Measurements from ENCODE around the gene UBAP2. TPM values are rescaled to one million over a fixed set of nuclear protein-coding genes. Genes with fewer than 3 reads are reported as not detected.
"Not testable (repeated sequence)": the region's sequence is repeated elsewhere in the genome, so short reads cannot be mapped to it uniquely, and the experiment has no call there.

Gene UBAP2
- polyA plus RNA-seq, 2 donors = 12.6 to 15.6 TPM

- Histone ChIP-seq H3K36me3 (ENCODE audit: control insufficient read depth in 2 of 2, insufficient read depth in 2 of 2, low read length in 1 of 2) (no peaks in the 10 kb centered on the region), H3K27ac (ENCODE audit: low read depth in 2 of 2, low read length in 1 of 2) (no peak overlapping the region), H3K9me3 (ENCODE audit: control insufficient read depth in 2 of 2, insufficient read depth in 1 of 2, low read depth in 1 of 2, low read length in 1 of 2) (no peaks in the 10 kb centered on the region), H3K4me1 (ENCODE audit: control insufficient read depth in 2 of 2, insufficient read depth in 2 of 2, low read length in 1 of 2) (no peaks in the 10 kb centered on the region), H3K4me3 (ENCODE audit: low read depth in 1 of 2, low read length in 2 of 2) (no peak overlapping the region), H3K27me3 (ENCODE audit: control insufficient read depth in 1 of 2, insufficient read depth in 2 of 2, low read length in 2 of 2) (no peaks in the 10 kb centered on the region)
- 67 to 74% methylated on average over 5 of the region's 5 CpGs for WGBS, 2 donors
Observed at GRCh38 chr9:34035656-34036055, 13.0 kb downstream of the UBAP2 start.

- WGBS, 2 donors = 77 to 78% methylated on average over 6 of the region's 6 CpGs
- no peaks in the 10 kb centered on the region for H3K27me3 ChIP-seq (ENCODE audit: control insufficient read depth in 1 of 2, insufficient read depth in 2 of 2, low read length in 2 of 2)
Observed at GRCh38 chr9:34034698-34035065, 14.0 kb downstream of the UBAP2 start.

GRCh38 chr9:34032631-34033030 lies 16.1 kb downstream of the UBAP2 start:
- Histone ChIP-seq H3K9me3 (ENCODE audit: control insufficient read depth in 2 of 2, insufficient read depth in 1 of 2, low read depth in 1 of 2, low read length in 1 of 2) (no peaks in the 10 kb centered on the region), H3K27me3 (ENCODE audit: control insufficient read depth in 1 of 2, insufficient read depth in 2 of 2, low read length in 2 of 2) (no peaks in the 10 kb centered on the region), H3K4me3 (ENCODE audit: low read depth in 1 of 2, low read length in 2 of 2) (no peak overlapping the region), H3K27ac (ENCODE audit: low read depth in 2 of 2, low read length in 1 of 2) (no peak overlapping the region), H3K36me3 (ENCODE audit: control insufficient read depth in 2 of 2, insufficient read depth in 2 of 2, low read length in 1 of 2) (peaks cover 2 to 3% of the 10 kb centered on the region in 2 donors), H3K4me1 (ENCODE audit: control insufficient read depth in 2 of 2, insufficient read depth in 2 of 2, low read length in 1 of 2) (no peaks in the 10 kb centered on the region)
- 79 to 83% methylated on average over 7 of the region's 7 CpGs for WGBS, 2 donors

More at GRCh38 chr9:34034698-34035065, 14.0 kb downstream of the UBAP2 start:
- Histone ChIP-seq H3K4me3 (ENCODE audit: low read depth in 1 of 2, low read length in 2 of 2) (no peak overlapping the region), H3K36me3 (ENCODE audit: control insufficient read depth in 2 of 2, insufficient read depth in 2 of 2, low read length in 1 of 2) (no peaks in the 10 kb centered on the region), H3K27ac (ENCODE audit: low read depth in 2 of 2, low read length in 1 of 2) (no peak overlapping the region), H3K4me1 (ENCODE audit: control insufficient read depth in 2 of 2, insufficient read depth in 2 of 2, low read length in 1 of 2) (no peaks in the 10 kb centered on the region), H3K9me3 (ENCODE audit: control insufficient read depth in 2 of 2, insufficient read depth in 1 of 2, low read depth in 1 of 2, low read length in 1 of 2) (no peaks in the 10 kb centered on the region)

- no peak overlapping the region for H3K27ac ChIP-seq (ENCODE audit: low read depth in 2 of 2, low read length in 1 of 2)
Observed at GRCh38 chr9:34027845-34028574, 20.7 kb downstream of the UBAP2 start.

GRCh38 chr9:34025811-34026210 lies 22.9 kb downstream of the UBAP2 start:
- H3K9me3 ChIP-seq (ENCODE audit: control insufficient read depth in 2 of 2, insufficient read depth in 1 of 2, low read depth in 1 of 2, low read length in 1 of 2) = no peaks in the 10 kb centered on the region
- H3K4me1 ChIP-seq (ENCODE audit: control insufficient read depth in 2 of 2, insufficient read depth in 2 of 2, low read length in 1 of 2) = no peaks in the 10 kb centered on the region
- H3K27me3 ChIP-seq (ENCODE audit: control insufficient read depth in 1 of 2, insufficient read depth in 2 of 2, low read length in 2 of 2) = no peaks in the 10 kb centered on the region
- 72 to 83% methylated on average over 5 of the region's 5 CpGs for WGBS, 2 donors
- no peak overlapping the region for H3K4me3 ChIP-seq (ENCODE audit: low read depth in 1 of 2, low read length in 2 of 2)
- peaks cover 2 to 3% of the 10 kb centered on the region in 2 donors for H3K36me3 ChIP-seq (ENCODE audit: control insufficient read depth in 2 of 2, insufficient read depth in 2 of 2, low read length in 1 of 2)
- no peak overlapping the region for H3K27ac ChIP-seq (ENCODE audit: low read depth in 2 of 2, low read length in 1 of 2)

More at GRCh38 chr9:34027845-34028574, 20.7 kb downstream of the UBAP2 start:
- no peaks in the 10 kb centered on the region for H3K9me3 ChIP-seq (ENCODE audit: control insufficient read depth in 2 of 2, insufficient read depth in 1 of 2, low read depth in 1 of 2, low read length in 1 of 2)
- no peaks in the 10 kb centered on the region for H3K27me3 ChIP-seq (ENCODE audit: control insufficient read depth in 1 of 2, insufficient read depth in 2 of 2, low read length in 2 of 2)
- H3K36me3 ChIP-seq (ENCODE audit: control insufficient read depth in 2 of 2, insufficient read depth in 2 of 2, low read length in 1 of 2) = peaks cover 2 to 3% of the 10 kb centered on the region in 2 donors
- no peaks in the 10 kb centered on the region for H3K4me1 ChIP-seq (ENCODE audit: control insufficient read depth in 2 of 2, insufficient read depth in 2 of 2, low read length in 1 of 2)
- no peak overlapping the region for H3K4me3 ChIP-seq (ENCODE audit: low read depth in 1 of 2, low read length in 2 of 2)
- 97 to 99% methylated on average over 11 of the region's 11 CpGs for WGBS, 2 donors

GRCh38 chr9:34025062-34025461 lies 23.6 kb downstream of the UBAP2 start:
- Histone ChIP-seq H3K9me3 (ENCODE audit: control insufficient read depth in 2 of 2, insufficient read depth in 1 of 2, low read depth in 1 of 2, low read length in 1 of 2) (no peaks in the 10 kb centered on the region), H3K4me1 (ENCODE audit: control insufficient read depth in 2 of 2, insufficient read depth in 2 of 2, low read length in 1 of 2) (no peaks in the 10 kb centered on the region), H3K27ac (ENCODE audit: low read depth in 2 of 2, low read length in 1 of 2) (no peak overlapping the region), H3K27me3 (ENCODE audit: control insufficient read depth in 1 of 2, insufficient read depth in 2 of 2, low read length in 2 of 2) (no peaks in the 10 kb centered on the region), H3K4me3 (ENCODE audit: low read depth in 1 of 2, low read length in 2 of 2) (no peak overlapping the region), H3K36me3 (ENCODE audit: control insufficient read depth in 2 of 2, insufficient read depth in 2 of 2, low read length in 1 of 2) (peaks cover 2 to 3% of the 10 kb centered on the region in 2 donors)
- 92 to 100% methylated on average over 1 of the region's 1 CpG for WGBS, 2 donors

- H3K27me3 ChIP-seq (ENCODE audit: control insufficient read depth in 1 of 2, insufficient read depth in 2 of 2, low read length in 2 of 2); H3K36me3 ChIP-seq (ENCODE audit: control insufficient read depth in 2 of 2, insufficient read depth in 2 of 2, low read length in 1 of 2); H3K9me3 ChIP-seq (ENCODE audit: control insufficient read depth in 2 of 2, insufficient read depth in 1 of 2, low read depth in 1 of 2, low read length in 1 of 2); H3K4me3 ChIP-seq (ENCODE audit: low read depth in 1 of 2, low read length in 2 of 2); H3K27ac ChIP-seq (ENCODE audit: low read depth in 2 of 2, low read length in 1 of 2); H3K4me1 ChIP-seq (ENCODE audit: control insufficient read depth in 2 of 2, insufficient read depth in 2 of 2, low read length in 1 of 2): not testable (repeated sequence)
- 89 to 90% methylated on average over 9 of the region's 9 CpGs for WGBS, 2 donors
Observed at GRCh38 chr9:34024476-34024875, 24.2 kb downstream of the UBAP2 start.

GRCh38 chr9:34016149-34016548 lies 32.5 kb downstream of the UBAP2 start:
- Histone ChIP-seq H3K36me3 (ENCODE audit: control insufficient read depth in 2 of 2, insufficient read depth in 2 of 2, low read length in 1 of 2) (no peaks in the 10 kb centered on the region), H3K9me3 (ENCODE audit: control insufficient read depth in 2 of 2, insufficient read depth in 1 of 2, low read depth in 1 of 2, low read length in 1 of 2) (no peaks in the 10 kb centered on the region), H3K4me3 (ENCODE audit: low read depth in 1 of 2, low read length in 2 of 2) (no peak overlapping the region), H3K4me1 (ENCODE audit: control insufficient read depth in 2 of 2, insufficient read depth in 2 of 2, low read length in 1 of 2) (no peaks in the 10 kb centered on the region), H3K27me3 (ENCODE audit: control insufficient read depth in 1 of 2, insufficient read depth in 2 of 2, low read length in 2 of 2) (no peaks in the 10 kb centered on the region), H3K27ac (ENCODE audit: low read depth in 2 of 2, low read length in 1 of 2) (no peak overlapping the region)
- 87% methylated on average over 3 of the region's 4 CpGs; no CpG with 5 or more reads in 1 of the 2 donors for WGBS, 2 donors

GRCh38 chr9:34010979-34011378 lies 37.7 kb downstream of the UBAP2 start:
- H3K4me3 ChIP-seq (ENCODE audit: low read depth in 1 of 2, low read length in 2 of 2) = no peak overlapping the region
- H3K9me3 ChIP-seq (ENCODE audit: control insufficient read depth in 2 of 2, insufficient read depth in 1 of 2, low read depth in 1 of 2, low read length in 1 of 2) = no peaks in the 10 kb centered on the region
- H3K27me3 ChIP-seq (ENCODE audit: control insufficient read depth in 1 of 2, insufficient read depth in 2 of 2, low read length in 2 of 2) = no peaks in the 10 kb centered on the region
- peaks cover 0 to 2% of the 10 kb centered on the region in 2 donors for H3K36me3 ChIP-seq (ENCODE audit: control insufficient read depth in 2 of 2, insufficient read depth in 2 of 2, low read length in 1 of 2)
- no peaks in the 10 kb centered on the region for H3K4me1 ChIP-seq (ENCODE audit: control insufficient read depth in 2 of 2, insufficient read depth in 2 of 2, low read length in 1 of 2)
- no peak overlapping the region for H3K27ac ChIP-seq (ENCODE audit: low read depth in 2 of 2, low read length in 1 of 2)
- 71 to 76% methylated on average over 4 of the region's 4 CpGs for WGBS, 2 donors

GRCh38 chr9:34001951-34002350 lies 46.7 kb downstream of the UBAP2 start:
- 92% methylated on average over 2 of the region's 2 CpGs for WGBS, 2 donors
- H3K4me3 ChIP-seq (ENCODE audit: low read depth in 1 of 2, low read length in 2 of 2) = no peak overlapping the region
- H3K4me1 ChIP-seq (ENCODE audit: control insufficient read depth in 2 of 2, insufficient read depth in 2 of 2, low read length in 1 of 2) = no peaks in the 10 kb centered on the region
- H3K9me3 ChIP-seq (ENCODE audit: control insufficient read depth in 2 of 2, insufficient read depth in 1 of 2, low read depth in 1 of 2, low read length in 1 of 2) = no peaks in the 10 kb centered on the region
- H3K27me3 ChIP-seq (ENCODE audit: control insufficient read depth in 1 of 2, insufficient read depth in 2 of 2, low read length in 2 of 2) = no peaks in the 10 kb centered on the region
- H3K36me3 ChIP-seq (ENCODE audit: control insufficient read depth in 2 of 2, insufficient read depth in 2 of 2, low read length in 1 of 2) = no peaks in the 10 kb centered on the region
- no peak overlapping the region for H3K27ac ChIP-seq (ENCODE audit: low read depth in 2 of 2, low read length in 1 of 2)
